ENCODE measurements around the gene CASK.

The CASK gene

DNA sequence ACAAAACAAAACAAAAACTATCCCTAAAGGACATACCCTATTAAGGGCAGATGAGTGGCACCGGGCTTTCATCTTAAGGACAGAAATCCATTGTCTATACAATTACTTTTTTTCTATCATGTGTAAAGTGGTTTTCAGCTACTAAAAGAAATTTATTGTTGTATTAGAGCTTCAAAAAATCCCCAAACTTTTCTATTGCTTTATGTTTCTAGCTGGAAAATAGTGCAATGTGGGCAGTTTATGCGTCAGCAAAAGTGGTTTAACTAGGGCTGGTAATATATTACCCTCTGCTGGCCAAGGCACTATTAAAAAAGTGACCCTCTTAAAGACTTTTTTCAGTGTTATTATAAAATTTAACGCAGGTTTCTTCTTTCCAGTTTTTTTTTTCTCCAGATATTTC, 214.9 kb downstream of the CASK start:
- TF ChIP-seq CTBP1 (IDR thresholded peaks at IDR 0.05; ENCODE audit: borderline replicate concordance) (no peak), FOXK2 (IDR thresholded peaks at IDR 0.05) (no peak), ZNF384 (IDR thresholded peaks at IDR 0.05) (no peak), FOXM1 (IDR thresholded peaks at IDR 0.05; ENCODE audit: borderline replicate concordance) (no peak), SUZ12 (IDR thresholded peaks at IDR 0.05) (no peak), FOXA1 (IDR thresholded peaks at IDR 0.05) (no peak), NFRKB (IDR thresholded peaks at IDR 0.05) (no peak), ARNT (IDR thresholded peaks at IDR 0.05) (no peak), BHLHE40 (IDR thresholded peaks at IDR 0.05; ENCODE audit: borderline replicate concordance) (no peak), TARDBP (IDR thresholded peaks at IDR 0.05) (no peak), SP1 (IDR thresholded peaks at IDR 0.05) (no peak), LEF1 (IDR thresholded peaks at IDR 0.05; ENCODE audit: borderline replicate concordance) (no peak), ELF4 (IDR thresholded peaks at IDR 0.05) (no peak)
- TF ChIP-seq, protein P1, sequence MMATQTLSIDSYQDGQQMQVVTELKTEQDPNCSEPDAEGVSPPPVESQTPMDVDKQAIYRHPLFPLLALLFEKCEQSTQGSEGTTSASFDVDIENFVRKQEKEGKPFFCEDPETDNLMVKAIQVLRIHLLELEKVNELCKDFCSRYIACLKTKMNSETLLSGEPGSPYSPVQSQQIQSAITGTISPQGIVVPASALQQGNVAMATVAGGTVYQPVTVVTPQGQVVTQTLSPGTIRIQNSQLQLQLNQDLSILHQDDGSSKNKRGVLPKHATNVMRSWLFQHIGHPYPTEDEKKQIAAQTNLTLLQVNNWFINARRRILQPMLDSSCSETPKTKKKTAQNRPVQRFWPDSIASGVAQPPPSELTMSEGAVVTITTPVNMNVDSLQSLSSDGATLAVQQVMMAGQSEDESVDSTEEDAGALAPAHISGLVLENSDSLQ (IDR thresholded peaks at IDR 0.05) = no peak
- ChIA-PET CTCF (interaction anchor here (0.5 kb wide), 1 partner anchor 372 kb away, joined by 3 read pairs; no protein-coding TSS in a partner anchor), POLR2A (no interaction called here)
- DNase-seq (ENCODE audit: extremely low spot score) = no peak

DNA sequence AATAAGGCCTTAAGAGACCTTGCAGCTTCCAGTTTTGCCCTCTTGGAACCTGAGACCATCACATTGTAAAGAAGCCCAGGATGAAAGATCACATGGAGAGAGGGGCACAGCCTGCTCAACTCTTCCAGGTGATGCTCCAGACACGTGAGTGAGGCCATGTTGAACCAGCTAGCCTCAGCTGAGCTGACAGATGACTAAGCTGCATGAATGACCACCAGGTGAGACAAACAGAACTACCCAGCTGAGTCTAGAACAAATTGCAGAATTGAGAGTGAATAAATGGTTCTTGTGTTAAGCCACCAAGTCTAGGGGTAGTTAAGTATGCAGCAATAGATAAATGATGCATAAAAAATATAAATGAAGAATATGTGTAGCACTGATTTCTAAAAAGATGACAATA, 216.1 kb downstream of the CASK start:
- ChIA-PET CTCF (interaction anchor here (0.5 kb wide), 1 partner anchor 273 kb away, joined by 7 read pairs; no protein-coding TSS in a partner anchor), POLR2A (no interaction called here)
- DNase-seq (ENCODE audit: extremely low spot score) = no peak
- TF ChIP-seq BHLHE40 (IDR thresholded peaks at IDR 0.05; ENCODE audit: borderline replicate concordance) (no peak), LEF1 (IDR thresholded peaks at IDR 0.05; ENCODE audit: borderline replicate concordance) (no peak), L3MBTL2 (conservative IDR thresholded peaks at IDR 0.05) (no peak), HDGF (IDR thresholded peaks at IDR 0.05; ENCODE audit: borderline replicate concordance) (no peak), SUZ12 (IDR thresholded peaks at IDR 0.05) (no peak), TARDBP (IDR thresholded peaks at IDR 0.05) (no peak), CTBP1 (IDR thresholded peaks at IDR 0.05; ENCODE audit: borderline replicate concordance) (no peak), SP1 (IDR thresholded peaks at IDR 0.05) (no peak), FOXK2 (IDR thresholded peaks at IDR 0.05) (no peak), FOXM1 (IDR thresholded peaks at IDR 0.05; ENCODE audit: borderline replicate concordance) (no peak), NFRKB (IDR thresholded peaks at IDR 0.05) (no peak), ZNF384 (IDR thresholded peaks at IDR 0.05) (no peak), ARNT (IDR thresholded peaks at IDR 0.05) (no peak), FOXA1 (IDR thresholded peaks at IDR 0.05) (no peak), ELF4 (IDR thresholded peaks at IDR 0.05) (no peak)
- TF ChIP-seq, protein P1 (IDR thresholded peaks at IDR 0.05) = no peak

DNA sequence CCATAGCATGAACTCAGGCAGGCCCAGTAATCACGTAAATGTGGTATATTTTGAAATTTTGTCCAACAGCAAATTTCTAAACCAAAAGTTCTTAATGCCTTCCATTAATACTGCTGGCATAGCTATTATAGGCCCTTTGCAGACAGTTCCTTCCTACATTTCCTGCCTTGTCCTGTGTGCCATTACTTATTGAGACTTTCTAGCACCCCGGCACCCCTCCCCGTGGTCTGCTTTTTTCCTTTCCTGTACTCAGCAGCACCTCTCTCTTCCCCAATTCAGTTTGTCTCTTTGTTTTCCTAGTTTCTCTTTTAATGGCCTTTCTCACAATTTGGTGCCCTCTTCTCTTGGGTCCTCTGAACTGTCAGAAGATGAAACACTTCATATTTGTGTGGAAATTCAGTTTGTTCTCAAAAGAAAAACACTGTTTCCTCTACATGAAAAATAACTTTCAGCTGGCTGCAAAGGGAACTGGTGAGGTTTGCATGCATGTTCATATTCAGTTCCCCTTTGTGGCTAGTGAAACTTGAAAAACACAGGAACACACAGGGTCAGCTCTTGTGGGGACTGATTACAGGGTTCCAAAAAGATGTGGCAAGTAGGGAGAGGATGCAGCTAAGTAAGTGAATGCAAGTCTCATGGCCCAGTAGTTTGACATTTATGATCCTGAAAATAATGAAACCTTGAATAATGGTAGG, 217.5 kb downstream of the CASK start:
- TF ChIP-seq ZNF384 (IDR thresholded peaks at IDR 0.05) (no peak), TARDBP (IDR thresholded peaks at IDR 0.05) (no peak), FOXK2 (IDR thresholded peaks at IDR 0.05) (no peak), CTBP1 (IDR thresholded peaks at IDR 0.05; ENCODE audit: borderline replicate concordance) (no peak), NFRKB (IDR thresholded peaks at IDR 0.05) (no peak), LEF1 (IDR thresholded peaks at IDR 0.05; ENCODE audit: borderline replicate concordance) (no peak), SP1 (IDR thresholded peaks at IDR 0.05) (no peak), FOXM1 (IDR thresholded peaks at IDR 0.05; ENCODE audit: borderline replicate concordance) (no peak), FOXA1 (IDR thresholded peaks at IDR 0.05) (no peak), SUZ12 (IDR thresholded peaks at IDR 0.05) (no peak), HDGF (IDR thresholded peaks at IDR 0.05; ENCODE audit: borderline replicate concordance) (no peak), ARNT (IDR thresholded peaks at IDR 0.05) (no peak), ELF4 (IDR thresholded peaks at IDR 0.05) (no peak), L3MBTL2 (conservative IDR thresholded peaks at IDR 0.05) (no peak), BHLHE40 (IDR thresholded peaks at IDR 0.05; ENCODE audit: borderline replicate concordance) (no peak)
- TF ChIP-seq, protein P1 (IDR thresholded peaks at IDR 0.05) = no peak
- no peak for DNase-seq (ENCODE audit: extremely low spot score)
- ChIA-PET CTCF (no interaction called here), POLR2A (no interaction called here)

DNA sequence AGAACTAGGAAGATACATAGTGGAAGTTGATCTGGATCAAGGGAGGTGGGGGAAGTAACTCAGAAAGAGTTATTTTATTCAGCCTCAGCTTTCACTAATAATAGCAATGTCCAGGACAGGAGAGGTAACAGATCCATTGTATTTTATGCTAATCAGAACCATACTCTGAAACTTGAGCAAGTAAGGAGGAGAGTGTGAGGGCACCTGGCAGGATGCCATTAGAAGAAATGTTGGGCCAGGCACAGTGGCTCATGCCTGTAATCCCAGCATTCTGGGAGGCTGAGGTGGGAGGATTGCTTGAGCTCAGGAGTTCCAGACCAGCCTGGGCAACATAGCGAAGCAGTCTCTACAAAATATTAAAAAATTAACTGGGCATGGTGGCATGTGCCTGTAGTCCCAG, 218.3 kb downstream of the CASK start:
- CTCF ChIA-PET = no interaction called here
- DNase-seq (ENCODE audit: extremely low spot score) = no peak
- POLR2A ChIA-PET = no interaction called here
- TF ChIP-seq ZNF384 (IDR thresholded peaks at IDR 0.05) (no peak), NFRKB (IDR thresholded peaks at IDR 0.05) (no peak), FOXM1 (IDR thresholded peaks at IDR 0.05; ENCODE audit: borderline replicate concordance) (no peak), BHLHE40 (IDR thresholded peaks at IDR 0.05; ENCODE audit: borderline replicate concordance) (no peak), TARDBP (IDR thresholded peaks at IDR 0.05) (no peak), FOXA1 (IDR thresholded peaks at IDR 0.05) (no peak), CTBP1 (IDR thresholded peaks at IDR 0.05; ENCODE audit: borderline replicate concordance) (no peak), SP1 (IDR thresholded peaks at IDR 0.05) (no peak), HDGF (IDR thresholded peaks at IDR 0.05; ENCODE audit: borderline replicate concordance) (no peak), LEF1 (IDR thresholded peaks at IDR 0.05; ENCODE audit: borderline replicate concordance) (no peak), ELF4 (IDR thresholded peaks at IDR 0.05) (no peak), FOXK2 (IDR thresholded peaks at IDR 0.05) (no peak), L3MBTL2 (conservative IDR thresholded peaks at IDR 0.05) (no peak), ARNT (IDR thresholded peaks at IDR 0.05) (no peak), SUZ12 (IDR thresholded peaks at IDR 0.05) (no peak)
- TF ChIP-seq, protein P1 (IDR thresholded peaks at IDR 0.05) = no peak

DNA sequence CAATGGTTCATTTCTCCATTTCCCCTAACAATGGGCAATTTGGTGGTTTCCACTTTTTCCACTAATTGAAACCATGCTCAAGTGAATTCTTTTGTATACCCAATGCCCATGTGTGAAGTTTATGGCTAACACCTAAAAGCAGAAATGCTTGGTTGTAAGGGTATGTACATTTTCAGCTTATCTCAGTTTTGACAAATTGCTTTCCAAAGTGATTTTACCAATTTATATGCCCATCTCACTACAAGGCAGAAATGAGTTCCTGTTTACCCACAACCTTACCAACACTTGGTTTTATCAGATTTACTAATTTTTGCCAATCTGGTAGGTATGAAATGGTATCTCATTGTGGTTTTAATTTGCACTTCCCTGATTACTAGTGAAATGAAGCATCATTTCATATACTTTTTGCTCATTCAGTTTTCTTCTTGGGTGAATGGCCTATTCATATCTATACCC, 219.8 kb downstream of the CASK start:
- ChIA-PET POLR2A (no interaction called here), CTCF (no interaction called here)
- DNase-seq (ENCODE audit: extremely low spot score) = no peak
- no peak for TF ChIP-seq ARNT (IDR thresholded peaks at IDR 0.05)
- no peak for TF ChIP-seq FOXA1 (IDR thresholded peaks at IDR 0.05)
- no peak for TF ChIP-seq TARDBP (IDR thresholded peaks at IDR 0.05)
- TF ChIP-seq NFRKB (IDR thresholded peaks at IDR 0.05) = no peak
- TF ChIP-seq FOXK2 (IDR thresholded peaks at IDR 0.05) = no peak
- TF ChIP-seq SP1 (IDR thresholded peaks at IDR 0.05) = no peak
